GM19467 (cell line): ENCODE results near the gene ARMCX2.
A peak's percentile ranks its signal among the peaks of the same experiment; 100 is the strongest.
"Not testable (repeated sequence)": the region's sequence is repeated elsewhere in the genome, so short reads cannot be mapped to it uniquely, and the experiment has no call there.

Experiments used
- ATAC-seq: cut with Tn5 transposase; IDR thresholded peaks from one replicate; pipeline ENCODE4 v1.9.1; 2021; ENCODE audit warnings: mild to moderate bottlenecking, moderate library complexity; ENCODE audit not compliant: unreplicated experiment

ARMCX2 gene

GRCh38 chrX:101659601-101660063 is at the start of gene ARMCX2:
Gene ARMCX2, minus strand, starts transcription at chrX:101659850. Its CDS starts 2,262 bp downstream, at chrX:101657588.
- peak; percentile 49 for ATAC-seq

GRCh38 chrX:101709384-101709783 is 49.7 kb upstream of the ARMCX2 start:
- ATAC-seq, result no peak

GRCh38 chrX:101708163-101708562 is 48.5 kb upstream of the ARMCX2 start:
- no peak for ATAC-seq

DNA sequence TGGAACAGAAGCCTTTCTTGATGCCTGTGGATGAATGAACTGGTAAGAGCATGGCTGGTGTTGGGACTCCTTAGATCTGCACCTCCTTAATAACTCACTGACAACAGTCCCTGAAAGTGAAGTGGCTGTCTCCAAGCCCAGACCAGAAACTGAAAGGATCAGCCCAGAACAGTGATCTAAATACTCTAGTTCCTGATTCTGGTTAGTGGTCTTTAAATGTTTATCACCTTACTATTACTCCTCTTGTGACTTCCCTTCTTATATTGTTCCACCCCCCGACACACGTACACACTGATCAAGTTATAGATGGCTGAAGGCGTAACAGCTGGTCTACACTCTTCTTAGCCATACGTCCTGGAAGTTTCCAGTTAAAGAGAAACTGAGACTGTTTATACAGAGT is 33.8 kb upstream of the ARMCX2 start:
- peak; percentile 80 for ATAC-seq

- no peak for ATAC-seq
These were observed 32.2 kb upstream of the ARMCX2 start for GRCh38 chrX:101691835-101692234.

DNA sequence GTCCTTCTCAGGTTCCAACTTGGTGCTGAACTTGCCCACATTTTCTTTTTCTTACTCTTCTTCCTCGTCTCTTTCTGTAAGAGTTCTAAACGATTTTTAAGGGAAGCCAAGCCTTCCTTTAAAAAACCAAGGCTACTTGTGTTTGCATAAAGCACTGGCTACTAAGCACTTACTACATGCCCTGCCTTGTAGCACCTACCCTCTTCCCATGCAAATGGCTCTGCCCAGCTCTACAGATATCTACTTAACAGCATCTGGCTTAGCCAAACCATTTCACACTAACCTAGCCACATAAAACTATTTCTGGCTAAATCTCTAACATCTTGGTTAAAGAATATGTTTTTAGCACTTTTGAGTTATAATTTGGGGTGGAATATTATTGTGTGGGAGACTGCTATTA is 26.9 kb upstream of the ARMCX2 start:
- ATAC-seq, result no peak

GRCh38 chrX:101685923-101686322 is 26.3 kb upstream of the ARMCX2 start:
- no peak for ATAC-seq

- ATAC-seq, result no peak
These were observed 23.1 kb upstream of the ARMCX2 start for GRCh38 chrX:101682723-101683122.

DNA sequence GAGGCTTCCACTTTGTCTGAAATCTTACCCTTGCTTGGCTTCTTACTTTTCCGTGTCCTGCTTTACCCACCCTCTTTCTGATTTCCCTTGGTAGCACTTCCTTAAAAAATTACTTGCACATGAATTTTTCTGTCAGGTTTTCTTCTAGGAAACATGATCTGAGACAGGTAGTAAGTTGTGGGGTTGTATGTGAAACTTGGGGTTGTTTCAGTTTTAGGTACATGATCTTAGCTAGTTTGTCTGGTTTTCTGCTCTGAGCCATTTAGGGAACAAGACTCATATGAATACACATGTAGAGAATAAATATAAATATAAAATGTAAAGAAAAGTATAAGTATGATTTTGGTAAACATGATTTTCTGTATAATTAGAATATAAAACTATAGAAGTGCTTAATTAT is 17.4 kb upstream of the ARMCX2 start:
- ATAC-seq, result peak; percentile 70

- ATAC-seq, result peak; percentile 35
These were observed 16.9 kb upstream of the ARMCX2 start for GRCh38 chrX:101676571-101676970.

DNA sequence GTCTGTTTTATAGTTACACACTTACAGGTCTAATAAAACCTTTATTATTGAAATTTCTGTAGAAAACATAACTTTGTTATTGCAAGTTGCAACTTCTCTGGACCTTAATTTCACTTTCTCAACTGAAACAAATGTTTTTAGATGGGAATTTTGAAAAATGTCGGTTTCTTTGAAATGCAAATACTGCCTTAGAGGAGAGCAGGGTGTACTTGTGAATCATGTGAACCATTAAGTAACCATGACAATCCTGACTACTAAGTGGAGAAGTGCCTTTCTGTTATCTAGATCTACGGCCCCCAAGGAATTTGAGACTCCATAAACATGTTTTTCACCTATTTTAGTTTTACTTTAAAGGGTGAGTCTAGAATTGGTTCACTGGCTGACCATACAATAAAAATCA is 8.5 kb upstream of the ARMCX2 start:
- ATAC-seq, result no peak

DNA sequence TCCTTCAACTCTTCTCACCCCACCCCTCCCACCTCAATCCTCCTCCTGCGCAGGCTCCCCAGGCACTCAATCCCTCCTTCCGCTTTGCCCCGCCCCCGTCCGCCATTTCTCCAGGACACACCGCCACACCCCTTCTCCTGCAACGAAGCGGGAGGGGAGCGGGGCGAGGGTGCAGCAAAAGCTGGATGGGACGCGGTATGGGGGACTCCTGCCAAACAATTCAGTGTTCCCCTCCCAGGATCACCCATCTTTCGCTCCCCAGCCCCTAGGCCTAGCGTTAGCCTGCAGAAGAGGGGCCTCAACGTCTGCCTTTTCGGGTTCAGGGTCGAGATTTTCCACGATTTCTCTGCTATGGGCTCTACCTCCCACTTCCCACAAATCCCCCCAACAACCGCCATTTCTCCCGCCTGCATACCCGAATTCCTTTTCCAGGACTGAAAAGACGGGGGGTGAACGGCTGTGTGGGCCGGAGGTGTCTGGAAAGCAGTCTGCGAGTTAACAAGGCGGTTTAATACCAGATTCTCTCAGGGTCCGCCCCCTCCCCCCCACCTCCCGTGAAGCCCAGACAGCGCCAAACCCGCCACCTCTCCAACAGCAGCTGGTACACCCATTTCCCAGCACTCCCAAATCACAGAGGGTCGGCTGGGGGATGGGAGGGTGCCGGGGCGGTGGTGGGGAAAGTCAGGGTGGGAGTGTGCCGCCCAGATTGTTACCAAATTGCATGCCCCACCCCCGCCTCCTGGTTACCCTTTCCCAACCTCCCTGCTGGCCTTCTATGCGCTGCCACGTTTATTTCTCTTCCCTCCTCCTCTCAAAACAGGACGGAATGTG is 774 bp downstream of the ARMCX2 start:
- ATAC-seq, result peak; percentile 54

- no peak for ATAC-seq
These were observed 2.2 kb downstream of the ARMCX2 start for GRCh38 chrX:101657495-101657894.

DNA sequence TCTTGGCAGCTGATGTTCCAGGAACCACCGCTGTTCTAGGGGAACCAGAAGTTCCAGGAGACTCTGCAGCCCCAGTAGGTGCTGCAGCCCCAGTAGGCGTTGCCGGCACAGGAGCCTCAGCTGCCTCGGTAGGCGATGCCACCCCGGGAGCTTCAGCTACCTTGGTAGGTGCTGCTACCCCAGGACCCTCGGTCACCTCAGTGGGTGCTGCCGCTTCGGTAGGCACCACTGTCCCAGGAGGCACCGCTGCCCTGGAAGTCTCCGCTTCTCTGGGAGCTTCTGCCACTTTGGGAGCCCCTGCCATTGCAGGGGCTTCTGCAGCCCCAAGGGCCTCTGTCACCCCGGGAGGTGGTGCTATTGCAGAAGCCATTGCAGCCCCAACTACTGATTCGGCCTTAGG is 2.8 kb downstream of the ARMCX2 start:
- no peak for ATAC-seq

- ATAC-seq, result no peak
These were observed 4.1 kb downstream of the ARMCX2 start for GRCh38 chrX:101655534-101655933.

DNA sequence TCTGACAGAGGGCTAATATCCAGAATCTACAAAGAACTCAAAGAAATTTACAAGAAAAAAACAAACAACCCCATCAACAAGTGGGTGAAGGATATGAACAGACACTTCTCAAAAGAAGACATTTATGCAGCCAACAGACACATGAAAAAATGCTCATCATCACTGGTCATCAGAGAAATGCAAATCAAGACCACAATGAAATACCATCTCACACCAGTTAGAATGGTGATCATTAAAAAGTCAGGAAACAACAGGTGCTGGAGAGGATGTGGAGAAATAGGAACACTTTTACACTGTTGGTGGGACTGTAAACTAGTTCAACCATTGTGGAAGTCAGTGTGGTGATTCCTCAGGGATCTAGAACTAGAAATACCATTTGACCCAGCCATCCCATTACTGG is 11.9 kb downstream of the ARMCX2 start:
- not testable (repeated sequence) for ATAC-seq

GRCh38 chrX:101642093-101642492 is 17.6 kb downstream of the ARMCX2 start:
- ATAC-seq, result no peak

DNA sequence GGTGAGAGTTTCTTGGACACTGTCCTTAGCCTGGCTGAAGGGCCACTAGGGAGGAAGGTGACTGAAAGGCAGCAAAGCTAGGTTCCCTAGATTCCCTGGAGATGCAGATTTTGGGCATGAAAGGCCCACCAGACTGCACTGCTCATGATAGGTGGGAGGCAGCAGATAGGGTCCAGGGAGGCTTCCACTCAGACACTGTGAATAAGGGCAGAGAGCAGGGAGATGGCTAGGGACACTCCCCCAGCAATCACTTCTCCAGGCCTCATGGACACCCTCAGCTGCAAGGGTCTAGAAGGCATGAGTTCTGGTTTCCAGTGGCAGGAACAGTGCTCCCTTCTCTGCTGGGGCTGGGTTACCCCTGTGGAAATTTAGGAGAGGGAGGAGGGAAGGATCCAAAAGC is 20.1 kb downstream of the ARMCX2 start:
- ATAC-seq, result no peak

DNA sequence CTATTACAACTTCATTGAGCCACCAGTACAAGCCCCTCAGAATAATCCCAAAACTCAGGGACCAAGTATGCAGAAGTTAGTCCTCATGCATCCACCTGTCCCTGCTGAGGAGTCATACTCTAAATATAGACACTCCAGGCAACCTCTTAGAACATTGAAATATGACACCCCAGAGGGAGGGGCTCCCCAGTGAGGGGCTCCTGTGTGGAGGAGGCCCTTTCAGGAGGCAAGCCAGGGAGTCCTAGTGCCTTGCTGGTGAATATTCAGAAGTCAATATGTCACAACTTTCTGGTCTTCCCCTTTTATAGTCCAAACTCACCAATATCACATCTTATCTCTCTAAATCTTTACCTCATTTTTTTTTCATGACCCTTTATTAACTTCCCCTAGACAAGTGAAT is 40.3 kb downstream of the ARMCX2 start:
- ATAC-seq, result no peak

- peak; percentile 95 for ATAC-seq
These were observed 42.1 kb downstream of the ARMCX2 start, which contains the start of gene ARMCX6 for GRCh38 chrX:101617211-101618191. Gene ARMCX6, minus strand, starts transcription at chrX:101618000. Its CDS starts 1,380 bp downstream, at chrX:101616620.

DNA sequence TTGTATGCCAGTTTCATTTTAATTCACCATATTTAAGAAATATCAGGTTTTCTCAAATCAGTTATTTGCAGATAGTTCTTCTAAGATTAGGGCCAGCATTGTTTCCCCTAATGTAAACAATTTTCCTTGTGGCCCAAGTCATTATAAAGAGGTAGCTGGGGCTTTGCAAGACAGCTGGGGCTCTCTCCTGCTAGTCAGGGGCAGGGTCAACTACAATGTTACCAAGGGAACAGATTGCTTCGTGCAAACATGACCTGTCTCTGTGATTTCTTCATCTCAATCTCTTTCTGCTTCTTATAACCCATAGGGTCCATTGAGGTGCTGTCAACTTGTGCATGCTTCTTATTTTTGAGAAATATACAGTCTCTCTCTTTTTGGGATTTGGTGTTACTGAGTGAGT is 53.9 kb downstream of the ARMCX2 start:
- no peak for ATAC-seq
